HepG2 (cell line): ENCODE results near the gene TXN2. TPM values are rescaled to one million over a fixed set of nuclear protein-coding genes. Genes with fewer than 3 reads are reported as not detected.

Experiments used
- ATF7 ChIP-seq, 2 experiments: fragments of 450-650 bp in 1 of 2; sonication (generic) in 1 of 2; formaldehyde crosslinking in 1 of 2; IDR thresholded peaks; 2 replicates each; pipeline versions ENCODE4 v1.4.0 to v1.6.1; 2016 to 2020; ENCODE audit warnings: antibody characterized with exemption in 1 of 2, mild to moderate bottlenecking in 1 of 2, missing genetic modification reagents in 1 of 2
- BCL6 ChIP-seq: IDR thresholded peaks from 2 replicates; pipeline ENCODE4 v1.6.1; 2016; ENCODE audit warnings: missing genetic modification reagents, missing compliant biosample characterization
- EED ChIP-seq: sonication (generic); formaldehyde crosslinking; IDR thresholded peaks from 2 replicates; pipeline ENCODE4 v1.5.0; 2020; ENCODE audit warnings: mild to moderate bottlenecking, missing genetic modification reagents
- FOXC1 ChIP-seq: sonication (generic); formaldehyde crosslinking; IDR thresholded peaks from 2 replicates; pipeline ENCODE4 v1.8.0; 2022; ENCODE audit warnings: mild to moderate bottlenecking, missing genetic modification reagents, borderline replicate concordance
- FOXJ3 ChIP-seq: sonication (generic); formaldehyde crosslinking; IDR thresholded peaks from 2 replicates; pipeline ENCODE4 v1.4.0; 2020; ENCODE audit warnings: missing genetic modification reagents, mild to moderate bottlenecking, borderline replicate concordance
- GTF2F1 ChIP-seq: fragments of 150-350 bp; IDR thresholded peaks from 2 replicates; pipeline ENCODE4 v1.6.1; 2014; ENCODE audit warnings: low read length
- HDAC2 ChIP-seq: sonication (generic); formaldehyde crosslinking; IDR thresholded peaks from 2 replicates; pipeline ENCODE4 v1.4.0; 2020; ENCODE audit warnings: missing genetic modification reagents
- HNF4G ChIP-seq, 2 experiments: sonication (generic) in 1 of 2; formaldehyde crosslinking in 1 of 2; IDR thresholded peaks; 2 replicates each; pipeline versions ENCODE4 v1.4.0 to v1.6.1; 2011 to 2020; ENCODE audit warnings: borderline replicate concordance in 2 of 2, low read depth in 2 of 2, mild to moderate bottlenecking in 2 of 2, low read length in 1 of 2, missing genetic modification reagents in 1 of 2, moderate library complexity in 1 of 2
- JARID2 ChIP-seq: sonication (generic); formaldehyde crosslinking; IDR thresholded peaks from 2 replicates; pipeline ENCODE4 v1.8.1; 2023; ENCODE audit warnings: missing genetic modification reagents, inconsistent platforms; ENCODE audit not compliant: insufficient replicate concordance
- JUND ChIP-seq: sonication (generic); formaldehyde crosslinking; IDR thresholded peaks from 2 replicates; pipeline ENCODE4 v1.8.0; 2022; ENCODE audit warnings: mild to moderate bottlenecking, missing genetic modification reagents
- KLF9 ChIP-seq: IDR thresholded peaks from 2 replicates; pipeline ENCODE4 v1.6.1; 2016; ENCODE audit warnings: low read depth
- NR2F1 ChIP-seq, 2 experiments: fragments of 450-650 bp in 1 of 2; formaldehyde crosslinking in 1 of 2; IDR thresholded peaks; 2 replicates each; pipeline versions ENCODE4 v1.5.0 to v1.6.1; 2016 to 2020; ENCODE audit warnings: mild to moderate bottlenecking in 1 of 2, missing compliant biosample characterization in 1 of 2, missing genetic modification reagents in 1 of 2, moderate library complexity in 1 of 2
- SIX4 ChIP-seq: sonication (generic); formaldehyde crosslinking; IDR thresholded peaks from 2 replicates; pipeline ENCODE4 v1.4.0; 2020; ENCODE audit warnings: missing genetic modification reagents
- STAG1 ChIP-seq: sonication (generic); formaldehyde crosslinking; IDR thresholded peaks from 2 replicates; pipeline ENCODE4 v1.4.0; 2020; ENCODE audit warnings: missing genetic modification reagents
- ZNF30 ChIP-seq: sonication (generic); formaldehyde crosslinking; IDR thresholded peaks from 2 replicates; pipeline ENCODE4 v1.5.0; 2020; ENCODE audit warnings: mild to moderate bottlenecking, missing genetic modification reagents
- ZNF33B ChIP-seq: sonication (generic); formaldehyde crosslinking; IDR thresholded peaks from 2 replicates; pipeline ENCODE4 v1.5.1; 2020; ENCODE audit warnings: mild to moderate bottlenecking, missing genetic modification reagents
- ZNF549 ChIP-seq: sonication (generic); formaldehyde crosslinking; IDR thresholded peaks from 2 replicates; pipeline ENCODE4 v1.5.0; 2020; ENCODE audit warnings: missing genetic modification reagents
- ZNF782 ChIP-seq: sonication (generic); formaldehyde crosslinking; IDR thresholded peaks from 2 replicates; pipeline ENCODE4 v1.4.0; 2020; ENCODE audit warnings: missing genetic modification reagents, mild to moderate bottlenecking, borderline replicate concordance
- polyA plus RNA-seq, 8 experiments: library from polyadenylated mRNA; depleted of rRNA in 3 of 8; stranded (reverse) in 7 of 8; unstranded in 1 of 8; fragments of >200 nt; fragmentation: Illumina TruSeq in 4 of 8; extraction: Trizol in 4 of 8; gene quantifications; 2 replicates each; pipeline versions ENCODE4 v1.2.1 to v1.2.3, GENCODE V29; 2011 to 2016; ENCODE audit warnings: low read depth in 4 of 8, missing spikeins in 1 of 8, mixed read lengths in 1 of 8; ENCODE audit not compliant: insufficient read depth in 1 of 8
- total RNA-seq, 5 experiments: library from RNA; depleted of rRNA; stranded (reverse); fragments of >200 nt; fragmentation: Illumina TruSeq; extraction: Trizol; gene quantifications; 2 replicates each; pipeline ENCODE4 v1.2.3, GENCODE V29; 2016; ENCODE audit warnings: low read depth in 1 of 5
- TF ChIP-seq, protein P1 (sequence below): sonication (generic); formaldehyde crosslinking; conservative IDR thresholded peaks from 2 replicates; pipeline ENCODE4 v1.8.1; 2023; ENCODE audit warnings: missing genetic modification reagents
- TF ChIP-seq, protein P2 (sequence below): sonication (generic); formaldehyde crosslinking; conservative IDR thresholded peaks from 2 replicates; pipeline ENCODE4 v1.4.0; 2020; ENCODE audit warnings: missing genetic modification reagents
- TF ChIP-seq, protein P3 (sequence below): sonication (generic); formaldehyde crosslinking; IDR thresholded peaks from 2 replicates; pipeline ENCODE4; 2020; ENCODE audit warnings: missing genetic modification reagents, mild to moderate bottlenecking, borderline replicate concordance
- TF ChIP-seq, protein P4 (sequence below): sonication (generic); formaldehyde crosslinking; IDR thresholded peaks from 2 replicates; pipeline ENCODE4 v1.5.0; 2020; ENCODE audit warnings: missing genetic modification reagents, mild to moderate bottlenecking, borderline replicate concordance

Gene TXN2
- total and polyA plus RNA-seq, 2 of the 13 experiments (the other 11 are each of a cell fraction or from before 2014, with no cell fraction given), result 41.4 to 109 TPM

DNA sequence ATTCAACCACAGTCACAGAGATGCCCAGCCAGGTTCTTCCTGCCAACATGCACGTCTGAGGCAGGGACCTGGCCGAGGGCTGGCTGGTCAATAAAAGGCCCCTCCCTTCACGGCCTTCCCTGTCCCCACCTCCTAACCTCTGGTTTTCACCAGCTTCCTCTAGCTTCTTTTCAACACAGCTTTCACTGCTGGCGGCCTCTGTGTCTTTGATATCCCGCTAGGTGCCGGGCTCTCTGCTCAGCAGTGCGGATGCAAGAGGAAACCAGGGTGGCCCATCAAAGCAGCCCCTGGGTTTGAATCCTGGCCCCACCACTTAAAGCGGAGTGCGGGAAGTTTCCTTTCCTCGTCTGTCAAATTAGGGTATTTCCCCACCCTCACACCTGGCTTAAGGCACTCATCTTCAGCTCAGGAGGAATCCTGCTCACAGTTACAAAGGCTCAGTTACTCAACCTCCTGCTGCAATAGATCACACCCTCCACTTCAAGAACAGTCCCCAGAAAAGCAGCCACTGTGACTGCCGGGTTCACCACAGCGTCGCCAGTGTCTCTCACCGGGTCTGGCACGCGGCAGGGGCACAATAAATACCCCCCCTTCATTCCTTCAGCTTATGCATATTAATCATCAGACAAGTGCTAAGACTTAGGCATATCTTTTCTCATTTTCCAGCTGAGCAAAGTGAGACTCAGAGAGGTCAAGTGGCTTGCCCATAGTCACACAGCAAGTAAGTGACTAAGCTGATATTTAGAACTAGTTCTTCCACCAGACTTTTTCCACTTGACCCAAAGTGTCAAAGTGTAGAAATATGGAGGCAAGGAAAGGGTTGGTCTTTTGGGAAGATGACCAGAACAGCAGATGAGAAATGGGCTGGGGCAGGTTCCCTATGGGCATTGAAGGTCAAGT is 45.7 kb downstream of the TXN2 start (continued):
- no peak for TF ChIP-seq ATF7 (IDR thresholded peaks at IDR 0.05)
- TF ChIP-seq ATF7 (CRISPR knock-in tag; IDR thresholded peaks at IDR 0.05), result peak; percentile 59
- TF ChIP-seq FOXC1 (CRISPR knock-in tag), result no peak
- no peak for TF ChIP-seq JARID2 (CRISPR knock-in tag)
- peak; percentile 63; the same call in 1 of the 2 replicates for TF ChIP-seq HDAC2 (CRISPR knock-in tag)
- TF ChIP-seq JUND (CRISPR knock-in tag), result no peak
- TF ChIP-seq NR2F1 (CRISPR knock-in tag; IDR thresholded peaks at IDR 0.05), result peak; percentile 28 to 45; a peak in 2 of 4 replicates
- TF ChIP-seq, protein P1, sequence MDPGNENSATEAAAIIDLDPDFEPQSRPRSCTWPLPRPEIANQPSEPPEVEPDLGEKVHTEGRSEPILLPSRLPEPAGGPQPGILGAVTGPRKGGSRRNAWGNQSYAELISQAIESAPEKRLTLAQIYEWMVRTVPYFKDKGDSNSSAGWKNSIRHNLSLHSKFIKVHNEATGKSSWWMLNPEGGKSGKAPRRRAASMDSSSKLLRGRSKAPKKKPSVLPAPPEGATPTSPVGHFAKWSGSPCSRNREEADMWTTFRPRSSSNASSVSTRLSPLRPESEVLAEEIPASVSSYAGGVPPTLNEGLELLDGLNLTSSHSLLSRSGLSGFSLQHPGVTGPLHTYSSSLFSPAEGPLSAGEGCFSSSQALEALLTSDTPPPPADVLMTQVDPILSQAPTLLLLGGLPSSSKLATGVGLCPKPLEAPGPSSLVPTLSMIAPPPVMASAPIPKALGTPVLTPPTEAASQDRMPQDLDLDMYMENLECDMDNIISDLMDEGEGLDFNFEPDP (CRISPR knock-in tag), result no peak
- TF ChIP-seq, protein P2, sequence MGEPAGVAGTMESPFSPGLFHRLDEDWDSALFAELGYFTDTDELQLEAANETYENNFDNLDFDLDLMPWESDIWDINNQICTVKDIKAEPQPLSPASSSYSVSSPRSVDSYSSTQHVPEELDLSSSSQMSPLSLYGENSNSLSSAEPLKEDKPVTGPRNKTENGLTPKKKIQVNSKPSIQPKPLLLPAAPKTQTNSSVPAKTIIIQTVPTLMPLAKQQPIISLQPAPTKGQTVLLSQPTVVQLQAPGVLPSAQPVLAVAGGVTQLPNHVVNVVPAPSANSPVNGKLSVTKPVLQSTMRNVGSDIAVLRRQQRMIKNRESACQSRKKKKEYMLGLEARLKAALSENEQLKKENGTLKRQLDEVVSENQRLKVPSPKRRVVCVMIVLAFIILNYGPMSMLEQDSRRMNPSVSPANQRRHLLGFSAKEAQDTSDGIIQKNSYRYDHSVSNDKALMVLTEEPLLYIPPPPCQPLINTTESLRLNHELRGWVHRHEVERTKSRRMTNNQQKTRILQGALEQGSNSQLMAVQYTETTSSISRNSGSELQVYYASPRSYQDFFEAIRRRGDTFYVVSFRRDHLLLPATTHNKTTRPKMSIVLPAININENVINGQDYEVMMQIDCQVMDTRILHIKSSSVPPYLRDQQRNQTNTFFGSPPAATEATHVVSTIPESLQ, result no peak
- TF ChIP-seq GTF2F1, result no peak
- TF ChIP-seq, protein P3, sequence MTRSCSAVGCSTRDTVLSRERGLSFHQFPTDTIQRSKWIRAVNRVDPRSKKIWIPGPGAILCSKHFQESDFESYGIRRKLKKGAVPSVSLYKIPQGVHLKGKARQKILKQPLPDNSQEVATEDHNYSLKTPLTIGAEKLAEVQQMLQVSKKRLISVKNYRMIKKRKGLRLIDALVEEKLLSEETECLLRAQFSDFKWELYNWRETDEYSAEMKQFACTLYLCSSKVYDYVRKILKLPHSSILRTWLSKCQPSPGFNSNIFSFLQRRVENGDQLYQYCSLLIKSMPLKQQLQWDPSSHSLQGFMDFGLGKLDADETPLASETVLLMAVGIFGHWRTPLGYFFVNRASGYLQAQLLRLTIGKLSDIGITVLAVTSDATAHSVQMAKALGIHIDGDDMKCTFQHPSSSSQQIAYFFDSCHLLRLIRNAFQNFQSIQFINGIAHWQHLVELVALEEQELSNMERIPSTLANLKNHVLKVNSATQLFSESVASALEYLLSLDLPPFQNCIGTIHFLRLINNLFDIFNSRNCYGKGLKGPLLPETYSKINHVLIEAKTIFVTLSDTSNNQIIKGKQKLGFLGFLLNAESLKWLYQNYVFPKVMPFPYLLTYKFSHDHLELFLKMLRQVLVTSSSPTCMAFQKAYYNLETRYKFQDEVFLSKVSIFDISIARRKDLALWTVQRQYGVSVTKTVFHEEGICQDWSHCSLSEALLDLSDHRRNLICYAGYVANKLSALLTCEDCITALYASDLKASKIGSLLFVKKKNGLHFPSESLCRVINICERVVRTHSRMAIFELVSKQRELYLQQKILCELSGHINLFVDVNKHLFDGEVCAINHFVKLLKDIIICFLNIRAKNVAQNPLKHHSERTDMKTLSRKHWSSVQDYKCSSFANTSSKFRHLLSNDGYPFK (CRISPR knock-in tag), result no peak
- TF ChIP-seq STAG1 (CRISPR knock-in tag), result peak; percentile 26
- TF ChIP-seq ZNF33B, result no peak
- TF ChIP-seq KLF9, result no peak
- no peak for TF ChIP-seq ZNF30 (CRISPR knock-in tag)
- 0 out of 2 replicates have a peak, but pooled peaks have one; percentile 13 for TF ChIP-seq FOXJ3 (CRISPR knock-in tag)
- no peak for TF ChIP-seq HNF4G (IDR thresholded peaks at IDR 0.05; ENCODE audit: borderline replicate concordance, low read depth, low read length)
- no peak for TF ChIP-seq HNF4G (CRISPR knock-in tag; IDR thresholded peaks at IDR 0.05; ENCODE audit: borderline replicate concordance, low read depth)
- TF ChIP-seq SIX4 (CRISPR knock-in tag), result 0 out of 2 replicates have a peak, but pooled peaks have one; percentile 21
- TF ChIP-seq, protein P4, sequence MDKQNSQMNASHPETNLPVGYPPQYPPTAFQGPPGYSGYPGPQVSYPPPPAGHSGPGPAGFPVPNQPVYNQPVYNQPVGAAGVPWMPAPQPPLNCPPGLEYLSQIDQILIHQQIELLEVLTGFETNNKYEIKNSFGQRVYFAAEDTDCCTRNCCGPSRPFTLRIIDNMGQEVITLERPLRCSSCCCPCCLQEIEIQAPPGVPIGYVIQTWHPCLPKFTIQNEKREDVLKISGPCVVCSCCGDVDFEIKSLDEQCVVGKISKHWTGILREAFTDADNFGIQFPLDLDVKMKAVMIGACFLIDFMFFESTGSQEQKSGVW (CRISPR knock-in tag), result no peak
- TF ChIP-seq BCL6, result peak; percentile 62
- no peak for TF ChIP-seq ZNF549 (CRISPR knock-in tag)
- TF ChIP-seq EED, result no peak
- TF ChIP-seq ZNF782 (CRISPR knock-in tag), result no peak
